Activated CD4-positive, alpha-beta T cell treated with anti-CD3 and anti-CD28 coated beads for 1 hour (primary cell): Measurements from ENCODE around the gene MAZ.
A peak's percentile ranks its signal among the peaks of the same experiment; 100 is the strongest.

Experiments
- DNase-seq: peaks from one replicate; pipeline ENCODE4 v3.0.0-alpha.2; 2020

MAZ gene

GRCh38 chr16:29809850-29810698 lies 3.7 kb downstream of the MAZ start:
- DNase-seq: no peak

GRCh38 chr16:29810699-29811169 lies 4.4 kb downstream of the MAZ start:
- no peak for DNase-seq

DNA sequence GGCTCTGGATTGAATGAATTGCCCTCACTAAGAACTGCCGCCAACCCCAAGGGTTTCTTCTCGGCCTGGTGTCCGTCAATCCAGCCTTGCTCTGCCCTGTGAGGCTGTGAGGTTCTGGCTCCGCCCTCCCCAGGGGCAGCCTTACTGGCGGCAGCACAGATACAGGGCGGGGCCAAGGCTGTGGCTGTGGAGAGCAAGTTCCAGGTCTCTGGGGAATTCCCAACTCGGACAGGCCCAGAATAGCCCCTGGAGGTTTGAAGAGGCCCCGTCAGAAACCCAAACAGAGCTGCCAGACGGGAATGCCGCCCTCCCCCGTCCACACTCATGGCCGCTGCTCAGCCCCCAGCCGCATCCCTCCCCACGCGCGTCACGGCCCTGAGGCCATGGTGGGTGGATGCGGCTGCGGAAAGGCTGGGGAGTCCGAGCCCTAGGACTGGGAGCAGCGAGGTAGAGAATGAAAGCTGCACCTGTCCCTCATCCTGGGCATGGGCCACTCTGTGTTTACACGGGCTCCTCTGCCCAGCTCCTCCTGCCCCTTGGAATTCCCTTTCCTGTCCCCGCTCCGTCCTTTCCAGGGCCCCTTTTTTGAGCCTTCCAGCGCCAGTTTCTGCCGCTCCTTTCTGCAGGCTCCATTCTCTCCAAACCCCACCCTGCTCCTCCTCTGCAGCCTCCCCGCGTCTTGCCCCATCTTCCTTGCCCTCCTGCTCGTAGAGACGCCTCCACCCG lies 5.0 kb downstream of the MAZ start:
- peak; percentile 44 for DNase-seq

GRCh38 chr16:29811896-29812665 lies 5.8 kb downstream of the MAZ start, which contains the start of gene PRRT2:
TSS of gene PRRT2 (plus strand) at chr16:29812193. CDS start at chr16:29813055, 862 bp downstream.
- DNase-seq: no peak

- no peak for DNase-seq
These were observed 6.7 kb downstream of the MAZ start for GRCh38 chr16:29812754-29813643.

DNA sequence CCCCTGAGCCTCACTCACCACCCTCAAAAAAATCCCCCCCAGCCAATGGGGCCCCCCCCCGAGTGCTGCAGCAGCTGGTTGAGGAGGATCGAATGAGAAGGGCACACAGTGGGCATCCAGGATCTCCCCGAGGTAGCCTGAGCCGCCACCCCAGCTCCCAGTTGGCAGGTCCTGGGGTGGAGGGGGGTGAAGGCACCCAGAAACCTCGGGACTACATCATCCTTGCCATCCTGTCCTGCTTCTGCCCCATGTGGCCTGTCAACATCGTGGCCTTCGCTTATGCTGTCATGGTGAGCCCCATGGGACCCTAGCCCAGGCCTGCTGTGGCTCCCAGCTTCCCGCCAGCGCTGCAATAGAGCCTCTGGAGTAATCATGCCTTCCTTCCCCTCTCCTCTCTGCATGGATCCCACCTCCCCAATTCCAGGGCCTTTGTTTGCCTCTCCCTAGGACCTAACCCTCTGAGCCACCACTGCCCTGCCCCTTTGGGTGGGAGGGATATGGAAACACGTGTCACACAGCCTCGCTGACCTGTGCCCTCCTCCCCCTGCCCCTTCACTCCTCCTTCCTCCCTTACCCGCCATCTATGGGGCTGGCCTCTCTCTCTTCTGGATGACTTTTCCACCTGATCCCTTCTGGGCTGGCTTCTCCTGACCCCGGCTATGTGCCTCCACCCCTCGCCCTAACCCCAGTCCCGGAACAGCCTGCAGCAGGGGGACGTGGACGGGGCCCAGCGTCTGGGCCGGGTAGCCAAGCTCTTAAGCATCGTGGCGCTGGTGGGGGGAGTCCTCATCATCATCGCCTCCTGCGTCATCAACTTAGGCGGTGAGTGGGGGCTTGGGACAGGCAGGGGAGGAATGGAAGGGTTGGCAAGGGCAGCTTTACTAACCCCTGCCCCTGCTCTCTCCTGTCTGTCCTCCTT lies 7.6 kb downstream of the MAZ start:
- DNase-seq: no peak

DNA sequence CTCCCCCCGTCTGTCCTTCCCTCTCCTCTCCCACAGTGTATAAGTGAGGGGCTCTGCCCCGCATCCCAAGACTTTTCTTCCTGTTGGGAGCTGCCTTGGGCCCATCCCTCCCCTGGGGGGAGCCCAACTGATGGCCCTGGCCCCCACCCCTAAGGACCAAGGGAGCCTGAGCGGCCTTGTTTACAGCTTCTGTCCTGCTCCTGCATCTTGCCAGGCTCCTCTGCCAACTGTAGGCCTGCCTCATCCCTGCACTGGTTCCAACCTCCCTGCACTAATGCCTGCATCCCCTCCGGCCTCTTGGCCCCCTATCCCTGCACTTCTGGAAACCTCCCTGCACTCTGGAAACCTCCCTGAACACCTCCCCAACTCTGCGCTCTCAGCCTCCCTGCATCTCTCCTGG lies 8.3 kb downstream of the MAZ start:
- DNase-seq: no peak

DNA sequence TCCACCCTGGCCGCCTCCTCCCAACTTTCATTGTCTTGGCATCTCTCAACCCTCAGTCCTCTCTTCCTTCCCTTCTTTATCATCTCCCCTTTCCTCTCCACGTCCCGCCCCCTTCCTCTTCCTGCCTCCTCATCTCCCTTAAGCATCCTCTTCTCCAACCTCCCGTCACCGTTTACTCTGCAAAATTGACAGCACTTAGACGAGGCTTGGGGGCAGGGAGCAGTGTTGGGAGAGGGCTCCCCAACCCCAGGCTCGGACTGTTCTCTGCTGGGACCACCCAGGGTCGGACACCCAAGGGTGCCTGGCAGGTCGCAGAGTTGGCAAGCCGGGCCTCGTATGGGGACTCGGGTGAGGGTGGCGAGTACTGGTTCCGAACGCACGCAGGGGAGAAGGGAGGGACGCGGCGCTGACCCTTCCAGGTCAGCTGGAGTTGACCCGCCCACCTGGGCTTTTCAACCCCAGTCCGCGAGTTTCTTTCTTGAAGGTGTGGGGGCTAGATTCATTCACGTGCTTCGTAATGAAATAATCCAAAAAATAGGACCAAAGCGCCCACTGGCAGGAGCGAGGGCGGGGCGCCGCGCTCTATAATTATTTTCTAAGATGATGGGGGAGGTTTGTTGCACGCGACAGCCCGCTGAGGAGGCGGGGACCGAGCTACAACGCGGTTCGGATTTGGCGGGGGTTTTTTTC lies 8.8 kb downstream of the MAZ start:
- no peak for DNase-seq

GRCh38 chr16:29815793-29816693 lies 9.7 kb downstream of the MAZ start, which contains the start of gene PAGR1:
TSS of gene PAGR1 (plus strand) at chr16:29816152. CDS start at chr16:29816526, 374 bp downstream.
- peak; percentile 98 for DNase-seq

GRCh38 chr16:29816694-29817441 lies 10.5 kb downstream of the MAZ start:
- DNase-seq: no peak

DNA sequence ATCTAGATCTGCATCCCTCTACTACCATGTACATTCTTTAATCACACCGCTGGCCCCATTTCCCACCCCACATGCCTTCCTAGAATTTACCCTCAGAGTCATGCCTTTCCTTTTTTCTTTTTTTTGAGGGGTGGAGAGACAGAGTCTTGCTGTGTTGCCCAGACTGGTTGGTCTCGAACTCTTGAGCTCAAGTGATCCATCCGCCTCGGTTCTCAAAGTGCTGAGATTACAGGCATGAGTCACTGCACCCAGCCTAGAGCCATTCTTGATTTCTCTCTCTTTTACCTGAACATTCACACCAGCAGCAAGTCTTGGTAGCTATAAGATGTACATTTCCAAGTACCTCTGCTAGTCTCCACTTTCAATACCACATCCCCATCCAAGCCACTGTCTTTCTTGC lies 11.8 kb downstream of the MAZ start:
- no peak for DNase-seq

- DNase-seq: no peak
These were observed 13.2 kb downstream of the MAZ start for GRCh38 chr16:29819506-29819905.

- peak; percentile 36 for DNase-seq
These were observed 14.0 kb downstream of the MAZ start, which contains the start of gene MVP for GRCh38 chr16:29820271-29820701. TSS of gene MVP (plus strand) at chr16:29820462. CDS start at chr16:29830550, 10,088 bp downstream.

DNA sequence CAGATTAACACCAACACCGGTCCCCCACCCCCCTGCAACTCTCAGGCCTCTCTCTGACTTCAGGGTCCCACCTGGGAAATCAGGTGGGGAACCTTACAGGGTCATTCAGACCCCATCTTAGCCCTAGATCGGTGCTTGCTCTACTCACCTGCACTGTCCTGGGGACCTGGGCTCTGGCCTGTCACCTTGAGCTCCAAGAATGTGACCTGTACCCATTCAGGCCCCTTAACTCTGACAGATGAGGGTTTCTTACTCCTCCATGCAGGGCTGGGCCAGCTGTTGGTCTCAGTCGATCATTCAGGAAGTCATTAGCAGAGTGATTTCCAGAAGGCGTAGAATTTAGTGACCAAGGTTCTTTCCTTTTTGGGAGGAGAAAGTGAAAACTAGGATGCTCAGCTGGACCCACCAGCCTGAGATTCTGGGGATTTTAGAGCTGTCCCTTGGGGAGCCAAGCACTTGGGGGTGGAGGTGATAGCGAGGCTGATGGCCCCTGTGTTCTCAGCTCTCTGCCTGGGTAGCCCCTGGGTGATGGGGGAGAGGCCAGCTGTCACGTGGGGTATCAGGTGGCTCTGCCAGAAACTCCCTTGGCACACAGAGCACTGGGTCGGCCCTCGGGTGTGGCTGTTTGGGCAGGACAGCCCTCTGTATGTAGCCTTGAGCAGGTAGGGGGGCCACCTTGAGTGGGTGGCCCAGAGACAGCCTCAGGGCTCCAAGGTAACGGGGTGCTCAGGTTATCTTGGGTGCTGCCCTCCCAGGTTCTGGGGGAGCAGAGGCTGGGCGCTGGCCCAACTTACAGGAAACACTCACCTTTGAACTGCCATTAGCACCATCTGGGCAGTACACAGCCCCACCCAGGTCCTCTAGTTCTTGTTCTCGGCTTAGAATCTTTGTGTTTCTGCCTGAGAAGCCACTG lies 14.7 kb downstream of the MAZ start:
- peak; percentile 26 for DNase-seq

DNA sequence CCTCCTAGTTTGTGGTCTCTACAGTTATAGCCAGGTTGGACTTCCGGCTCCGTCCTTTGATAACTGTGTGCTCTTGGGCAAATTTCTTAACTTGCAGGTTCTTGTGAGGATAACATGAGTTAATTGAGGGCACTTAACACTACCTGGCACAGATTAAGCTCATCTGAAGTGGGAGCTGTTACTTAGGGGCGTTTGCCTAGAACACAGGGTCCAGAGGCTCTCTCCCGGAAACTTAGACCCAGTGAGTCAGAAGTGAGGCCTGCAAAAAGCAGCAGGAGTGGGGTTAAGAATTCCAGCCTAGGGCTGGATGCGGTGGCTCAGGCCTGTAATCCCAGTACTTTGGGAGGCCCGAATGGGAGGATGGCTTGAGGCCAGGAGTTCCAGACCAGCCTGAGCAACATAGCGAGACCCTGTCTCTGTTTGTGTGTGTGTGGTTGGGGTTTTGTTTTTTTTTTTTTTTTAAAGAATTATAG lies 15.3 kb downstream of the MAZ start:
- DNase-seq: no peak

GRCh38 chr16:29824589-29825144 lies 18.3 kb downstream of the MAZ start:
- DNase-seq: no peak
